WTC11 (cell line): ENCODE data around the gene PRR14L. TPM values are rescaled to one million over a fixed set of nuclear protein-coding genes. Genes with fewer than 3 reads are reported as not detected.

ENCODE experiments used
- ATAC-seq: fragments of 200-7000 bp; cut with Tn5 transposase; 2 replicates; pipeline ENCODE4 v1.10.0; 2021; ENCODE audit warnings: mild to moderate bottlenecking, moderate library complexity
- CTCF ChIA-PET: fragments of 300-600 bp; sonication (Branson Sonifier 250); formaldehyde crosslinking; loops from one replicate; lab custom pipeline; 2021; ENCODE audit warnings: antibody characterized with exemption; lab: Charles Lee
- POLR2A ChIA-PET: fragments of 350-600 bp; sonication (Branson Sonifier 250); formaldehyde crosslinking; loops from one replicate; lab custom pipeline; 2021; ENCODE audit warnings: antibody characterized with exemption; lab: Charles Lee
- DNase-seq: peaks from one replicate; pipeline ENCODE4 v3.0.0; 2021; ENCODE audit warnings: low spot score
- H3K27ac Mint-ChIP-seq: 2 replicates; pipeline ENCODE4 v1.8.0; 2021; ENCODE audit warnings: mixed read lengths
- H3K27me3 Mint-ChIP-seq: 2 replicates; pipeline ENCODE4 v1.8.0; 2021; ENCODE audit warnings: low read depth, mild to moderate bottlenecking, moderate library complexity, mixed read lengths
- H3K36me3 Mint-ChIP-seq: 2 replicates; pipeline ENCODE4 v1.8.0; 2021; ENCODE audit warnings: mixed read lengths
- H3K4me1 Mint-ChIP-seq: 2 replicates; pipeline ENCODE4 v1.8.0; 2022; ENCODE audit warnings: mixed read lengths
- H3K4me3 Mint-ChIP-seq: 2 replicates; pipeline ENCODE4 v1.8.0; 2021; ENCODE audit warnings: mild to moderate bottlenecking, moderate library complexity, mixed read lengths
- H3K9me3 Mint-ChIP-seq: 2 replicates; pipeline ENCODE4 v1.8.0; 2021; ENCODE audit warnings: mixed read lengths
- AR ChIP-seq: fragments of 250-450 bp; sonication (Bioruptor Pico); IDR thresholded peaks from 2 replicates; pipeline ENCODE4 v1.9.0; 2021; ENCODE audit warnings: mild to moderate bottlenecking
- ATF1 ChIP-seq: sonication (generic); formaldehyde crosslinking; IDR thresholded peaks from 2 replicates; pipeline ENCODE4 v1.8.1; 2023; ENCODE audit warnings: mild to moderate bottlenecking, moderate library complexity, missing genetic modification reagents
- CBFB ChIP-seq: sonication (generic); formaldehyde crosslinking; IDR thresholded peaks from 2 replicates; pipeline ENCODE4 v1.8.1; 2022; ENCODE audit warnings: mild to moderate bottlenecking, low read depth, missing genetic modification reagents
- CREM ChIP-seq: sonication (generic); formaldehyde crosslinking; IDR thresholded peaks from 2 replicates; pipeline ENCODE4 v1.8.1; 2022; ENCODE audit warnings: mild to moderate bottlenecking, missing genetic modification reagents, moderate library complexity
- E2F1 ChIP-seq: sonication (generic); formaldehyde crosslinking; IDR thresholded peaks from 2 replicates; pipeline ENCODE4 v1.8.0; 2022; ENCODE audit warnings: mild to moderate bottlenecking, missing genetic modification reagents
- EMX1 ChIP-seq: fragments of 250-450 bp; sonication (Bioruptor Pico); IDR thresholded peaks from 2 replicates; pipeline ENCODE4 v1.8.0; 2021; ENCODE audit warnings: mild to moderate bottlenecking
- FOXP4 ChIP-seq: sonication (generic); formaldehyde crosslinking; IDR thresholded peaks from 2 replicates; pipeline ENCODE4 v1.8.0; 2022; ENCODE audit warnings: mild to moderate bottlenecking, missing genetic modification reagents
- GRHL2 ChIP-seq: fragments of 250-450 bp; sonication (Bioruptor Pico); IDR thresholded peaks from 2 replicates; pipeline ENCODE4 v1.8.0; 2022; ENCODE audit warnings: mild to moderate bottlenecking, moderate library complexity; ENCODE audit not compliant: insufficient replicate concordance, severe bottlenecking
- GTF2I ChIP-seq: fragments of 250-450 bp; sonication (Bioruptor Pico); conservative IDR thresholded peaks from 2 replicates; pipeline ENCODE4 v1.4.0; 2021; ENCODE audit warnings: mild to moderate bottlenecking
- NR2C2 ChIP-seq: sonication (generic); formaldehyde crosslinking; IDR thresholded peaks from 2 replicates; pipeline ENCODE4 v1.8.0; 2022; ENCODE audit warnings: mild to moderate bottlenecking, missing genetic modification reagents
- NR3C1 ChIP-seq: sonication (generic); formaldehyde crosslinking; conservative IDR thresholded peaks from 2 replicates; pipeline ENCODE4 v1.8.1; 2023; ENCODE audit warnings: low read depth, mild to moderate bottlenecking, missing genetic modification reagents
- STAT6 ChIP-seq: sonication (generic); formaldehyde crosslinking; conservative IDR thresholded peaks from 2 replicates; pipeline ENCODE4 v1.8.1; 2023; ENCODE audit warnings: mild to moderate bottlenecking, low read depth, missing genetic modification reagents, moderate library complexity
- ZNF396 ChIP-seq: fragments of 250-450 bp; sonication (Bioruptor Pico); IDR thresholded peaks from 2 replicates; pipeline ENCODE4 v1.8.0; 2021; ENCODE audit warnings: mild to moderate bottlenecking, moderate library complexity, borderline replicate concordance
- ZNF423 ChIP-seq: fragments of 250-450 bp; sonication (Bioruptor Pico); IDR thresholded peaks from 2 replicates; pipeline ENCODE4 v2.1.2; 2022; ENCODE audit warnings: mild to moderate bottlenecking, moderate library complexity
- ZNF425 ChIP-seq: fragments of 250-450 bp; sonication (Bioruptor Pico); conservative IDR thresholded peaks from 2 replicates; pipeline ENCODE4 v1.9.0; 2021; ENCODE audit warnings: mild to moderate bottlenecking
- ZNF671 ChIP-seq: fragments of 250-450 bp; sonication (Bioruptor Pico); IDR thresholded peaks from 2 replicates; pipeline ENCODE4 v1.8.0; 2021; ENCODE audit warnings: mild to moderate bottlenecking
- total RNA-seq: library from RNA; stranded (reverse); gene quantifications from 3 replicates; pipeline ENCODE4 v1.2.3, GENCODE V29; 2021
- TF ChIP-seq, protein P1 (sequence below): sonication (generic); formaldehyde crosslinking; IDR thresholded peaks from 2 replicates; pipeline ENCODE4 v1.8.1; 2023; ENCODE audit warnings: mild to moderate bottlenecking, missing genetic modification reagents, borderline replicate concordance
- TF ChIP-seq, protein P2 (sequence below): fragments of 250-450 bp; sonication (Bioruptor Pico); IDR thresholded peaks from 2 replicates; pipeline ENCODE4 v1.9.0; 2021; ENCODE audit warnings: moderate library complexity, mild to moderate bottlenecking, inconsistent platforms, borderline replicate concordance

PRR14L gene
- total RNA-seq, 1 experiment from 2014 or later, result 90.1 TPM

- Mint-ChIP-seq H3K27ac (peak overlapping the region; percentile 45; the same call in 1 of the 2 replicates), H3K27me3 (no peaks in the 10 kb centered on the region)
Measured at GRCh38 chr22:31737932-31738331, 12.0 kb downstream of the PRR14L start.

More at GRCh38 chr22:31737932-31738331, 12.0 kb downstream of the PRR14L start:
- CTCF ChIA-PET, result interaction anchor here (1.0 to 1.2 kb wide), 2 partner anchors 10 to 232 kb away, joined by 3 read pairs; no protein-coding TSS in a partner anchor
- Mint-ChIP-seq H3K4me3 (no peak overlapping the region), H3K4me1 (no peaks in the 10 kb centered on the region)
- DNase-seq (no peak), ATAC-seq (no peak)
- POLR2A ChIA-PET, result no interaction called here
- TF ChIP-seq ATF1 (CRISPR knock-in tag) (no peak), E2F1 (CRISPR knock-in tag) (no peak), ZNF423 (CRISPR knock-in tag) (no peak), NR3C1 (CRISPR knock-in tag) (no peak), STAT6 (CRISPR knock-in tag) (no peak), NR2C2 (no peak), ZNF671 (CRISPR knock-in tag) (no peak), CREM (CRISPR knock-in tag) (no peak), GTF2I (CRISPR knock-in tag) (no peak), ZNF425 (no peak), CBFB (CRISPR knock-in tag) (no peak), AR (CRISPR knock-in tag) (no peak), FOXP4 (no peak), ZNF396 (CRISPR knock-in tag) (no peak), EMX1 (CRISPR knock-in tag) (no peak), GRHL2 (CRISPR knock-in tag) (no peak)
- TF ChIP-seq, protein P1, sequence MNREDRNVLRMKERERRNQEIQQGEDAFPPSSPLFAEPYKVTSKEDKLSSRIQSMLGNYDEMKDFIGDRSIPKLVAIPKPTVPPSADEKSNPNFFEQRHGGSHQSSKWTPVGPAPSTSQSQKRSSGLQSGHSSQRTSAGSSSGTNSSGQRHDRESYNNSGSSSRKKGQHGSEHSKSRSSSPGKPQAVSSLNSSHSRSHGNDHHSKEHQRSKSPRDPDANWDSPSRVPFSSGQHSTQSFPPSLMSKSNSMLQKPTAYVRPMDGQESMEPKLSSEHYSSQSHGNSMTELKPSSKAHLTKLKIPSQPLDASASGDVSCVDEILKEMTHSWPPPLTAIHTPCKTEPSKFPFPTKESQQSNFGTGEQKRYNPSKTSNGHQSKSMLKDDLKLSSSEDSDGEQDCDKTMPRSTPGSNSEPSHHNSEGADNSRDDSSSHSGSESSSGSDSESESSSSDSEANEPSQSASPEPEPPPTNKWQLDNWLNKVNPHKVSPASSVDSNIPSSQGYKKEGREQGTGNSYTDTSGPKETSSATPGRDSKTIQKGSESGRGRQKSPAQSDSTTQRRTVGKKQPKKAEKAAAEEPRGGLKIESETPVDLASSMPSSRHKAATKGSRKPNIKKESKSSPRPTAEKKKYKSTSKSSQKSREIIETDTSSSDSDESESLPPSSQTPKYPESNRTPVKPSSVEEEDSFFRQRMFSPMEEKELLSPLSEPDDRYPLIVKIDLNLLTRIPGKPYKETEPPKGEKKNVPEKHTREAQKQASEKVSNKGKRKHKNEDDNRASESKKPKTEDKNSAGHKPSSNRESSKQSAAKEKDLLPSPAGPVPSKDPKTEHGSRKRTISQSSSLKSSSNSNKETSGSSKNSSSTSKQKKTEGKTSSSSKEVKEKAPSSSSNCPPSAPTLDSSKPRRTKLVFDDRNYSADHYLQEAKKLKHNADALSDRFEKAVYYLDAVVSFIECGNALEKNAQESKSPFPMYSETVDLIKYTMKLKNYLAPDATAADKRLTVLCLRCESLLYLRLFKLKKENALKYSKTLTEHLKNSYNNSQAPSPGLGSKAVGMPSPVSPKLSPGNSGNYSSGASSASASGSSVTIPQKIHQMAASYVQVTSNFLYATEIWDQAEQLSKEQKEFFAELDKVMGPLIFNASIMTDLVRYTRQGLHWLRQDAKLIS (CRISPR knock-in tag), result no peak
- TF ChIP-seq, protein P2, sequence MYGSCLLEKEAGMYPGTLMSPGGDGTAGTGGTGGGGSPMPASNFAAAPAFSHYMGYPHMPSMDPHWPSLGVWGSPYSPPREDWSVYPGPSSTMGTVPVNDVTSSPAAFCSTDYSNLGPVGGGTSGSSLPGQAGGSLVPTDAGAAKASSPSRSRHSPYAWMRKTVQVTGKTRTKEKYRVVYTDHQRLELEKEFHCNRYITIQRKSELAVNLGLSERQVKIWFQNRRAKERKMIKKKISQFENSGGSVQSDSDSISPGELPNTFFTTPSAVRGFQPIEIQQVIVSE (CRISPR knock-in tag), result no peak
- TF ChIP-seq, all 79 proteins: peak for 0
- H3K36me3 Mint-ChIP-seq, result peaks cover 47% of the 10 kb centered on the region
- H3K9me3 Mint-ChIP-seq, result no peaks in the 10 kb centered on the region
